ENCODE data around the gene CYSRT1. TPM values are rescaled to one million over a fixed set of nuclear protein-coding genes. Genes with fewer than 3 reads are reported as not detected.
"Not testable (repeated sequence)": the region's sequence is repeated elsewhere in the genome, so short reads cannot be mapped to it uniquely, and the experiment has no call there.

Gene CYSRT1
- total RNA-seq, 1 donor, result 0.36 TPM

DNA sequence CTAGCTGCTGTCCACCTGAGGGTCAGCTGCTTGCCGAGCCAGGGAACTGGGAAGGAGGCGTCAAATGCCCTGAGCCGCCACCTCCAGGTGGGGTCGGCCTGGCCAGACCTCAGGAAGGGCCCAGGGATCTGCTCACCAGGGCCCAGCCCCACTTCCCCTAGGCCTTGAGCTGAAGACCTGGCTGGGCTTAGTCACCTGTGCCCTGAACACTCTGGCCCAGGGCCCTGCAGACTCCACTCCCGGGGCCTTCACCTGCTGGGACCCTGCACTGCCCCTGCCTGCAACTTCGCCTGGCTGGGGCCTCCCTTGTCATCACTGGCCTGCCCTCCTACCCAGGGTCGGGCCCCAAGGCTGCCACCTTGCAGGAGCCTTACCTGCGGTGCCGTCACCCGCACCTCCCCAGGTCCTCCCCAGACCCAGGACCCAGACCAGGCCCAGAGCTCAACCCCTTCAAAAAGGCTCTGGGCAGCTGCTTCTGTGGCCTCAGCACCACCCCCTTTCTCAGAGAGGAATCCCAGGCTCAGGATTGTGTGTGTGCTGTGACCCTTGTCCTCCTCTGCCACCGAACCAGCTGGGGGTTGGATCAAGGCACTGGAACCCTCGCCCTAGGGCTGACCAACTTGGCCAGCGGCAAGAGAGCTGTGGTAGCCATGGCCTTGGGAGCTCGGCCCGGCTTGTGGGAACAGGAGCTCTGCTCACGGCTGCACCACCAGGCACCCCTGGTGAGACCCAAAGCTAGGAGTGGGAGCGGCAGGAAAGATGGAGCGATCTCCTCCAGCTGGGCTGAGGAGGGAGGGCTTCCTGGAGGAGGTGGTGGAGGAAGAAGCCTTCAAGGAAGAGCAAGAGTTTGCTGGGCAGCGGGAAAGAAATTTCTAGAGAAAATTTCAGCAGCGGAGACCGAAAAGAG is 29.0 kb downstream of the CYSRT1 start:
- peak overlapping the region; percentile 78 for H3K4me3 ChIP-seq (ENCODE audit: low read depth, low read length)
- TF ChIP-seq, protein P1, sequence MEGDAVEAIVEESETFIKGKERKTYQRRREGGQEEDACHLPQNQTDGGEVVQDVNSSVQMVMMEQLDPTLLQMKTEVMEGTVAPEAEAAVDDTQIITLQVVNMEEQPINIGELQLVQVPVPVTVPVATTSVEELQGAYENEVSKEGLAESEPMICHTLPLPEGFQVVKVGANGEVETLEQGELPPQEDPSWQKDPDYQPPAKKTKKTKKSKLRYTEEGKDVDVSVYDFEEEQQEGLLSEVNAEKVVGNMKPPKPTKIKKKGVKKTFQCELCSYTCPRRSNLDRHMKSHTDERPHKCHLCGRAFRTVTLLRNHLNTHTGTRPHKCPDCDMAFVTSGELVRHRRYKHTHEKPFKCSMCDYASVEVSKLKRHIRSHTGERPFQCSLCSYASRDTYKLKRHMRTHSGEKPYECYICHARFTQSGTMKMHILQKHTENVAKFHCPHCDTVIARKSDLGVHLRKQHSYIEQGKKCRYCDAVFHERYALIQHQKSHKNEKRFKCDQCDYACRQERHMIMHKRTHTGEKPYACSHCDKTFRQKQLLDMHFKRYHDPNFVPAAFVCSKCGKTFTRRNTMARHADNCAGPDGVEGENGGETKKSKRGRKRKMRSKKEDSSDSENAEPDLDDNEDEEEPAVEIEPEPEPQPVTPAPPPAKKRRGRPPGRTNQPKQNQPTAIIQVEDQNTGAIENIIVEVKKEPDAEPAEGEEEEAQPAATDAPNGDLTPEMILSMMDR (IDR thresholded peaks at IDR 0.05; ENCODE audit: insufficient read depth, low read length), result no peak
- no peak for DNase-seq (ENCODE audit: low read depth)

DNA sequence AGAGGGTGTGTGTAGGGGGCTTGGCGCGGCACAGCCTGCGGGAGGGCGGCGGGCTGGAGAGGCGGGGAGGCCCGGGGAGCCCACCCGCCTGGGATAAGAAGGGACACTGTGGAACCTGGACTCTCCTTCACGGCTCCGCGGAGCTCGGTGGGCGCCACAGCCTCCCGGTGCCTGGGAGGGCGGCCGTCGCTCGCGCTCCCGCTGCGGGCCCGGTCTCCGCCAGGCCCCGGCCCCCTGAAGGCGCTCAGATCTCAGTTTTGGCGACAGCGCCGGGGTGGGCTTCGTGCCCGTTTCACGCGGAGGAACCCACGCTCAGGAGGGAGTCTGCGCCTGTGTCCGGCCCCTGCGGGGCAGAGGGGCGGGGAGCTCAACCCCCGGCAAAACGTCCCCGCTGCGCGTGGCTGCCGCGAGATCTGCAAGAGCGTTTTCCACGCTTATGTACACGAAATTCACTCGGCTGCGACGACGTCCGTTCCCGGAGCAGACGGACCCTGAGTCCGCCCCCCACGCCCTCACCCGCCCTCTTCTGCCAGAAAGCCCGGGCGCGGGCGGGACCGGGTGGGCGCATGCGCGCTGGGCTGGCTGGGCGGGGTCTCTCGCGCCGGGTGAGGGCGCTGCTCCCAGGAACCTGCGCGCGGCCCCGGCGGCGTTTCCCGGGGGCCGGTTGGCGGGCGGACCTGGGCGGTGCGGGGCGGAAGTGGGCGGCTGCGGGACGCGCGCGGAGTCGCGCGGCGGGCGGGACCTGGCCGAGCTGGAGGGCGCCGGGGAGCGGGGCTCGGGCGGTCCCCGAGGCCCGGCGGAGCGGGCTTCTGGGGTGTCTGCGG is 29.9 kb downstream of the CYSRT1 start, which contains the start of gene NELFB:
Gene NELFB, plus strand, starts transcription at position 704 of the 824 bp plus-strand sequence.
- DNase-seq (ENCODE audit: low read depth), result peak; percentile 85
- TF ChIP-seq, protein P1 (IDR thresholded peaks at IDR 0.05; ENCODE audit: insufficient read depth, low read length), result no peak
- peak within 1 kb of the TSS; percentile 93 for H3K4me3 ChIP-seq (ENCODE audit: low read depth, low read length)

DNA sequence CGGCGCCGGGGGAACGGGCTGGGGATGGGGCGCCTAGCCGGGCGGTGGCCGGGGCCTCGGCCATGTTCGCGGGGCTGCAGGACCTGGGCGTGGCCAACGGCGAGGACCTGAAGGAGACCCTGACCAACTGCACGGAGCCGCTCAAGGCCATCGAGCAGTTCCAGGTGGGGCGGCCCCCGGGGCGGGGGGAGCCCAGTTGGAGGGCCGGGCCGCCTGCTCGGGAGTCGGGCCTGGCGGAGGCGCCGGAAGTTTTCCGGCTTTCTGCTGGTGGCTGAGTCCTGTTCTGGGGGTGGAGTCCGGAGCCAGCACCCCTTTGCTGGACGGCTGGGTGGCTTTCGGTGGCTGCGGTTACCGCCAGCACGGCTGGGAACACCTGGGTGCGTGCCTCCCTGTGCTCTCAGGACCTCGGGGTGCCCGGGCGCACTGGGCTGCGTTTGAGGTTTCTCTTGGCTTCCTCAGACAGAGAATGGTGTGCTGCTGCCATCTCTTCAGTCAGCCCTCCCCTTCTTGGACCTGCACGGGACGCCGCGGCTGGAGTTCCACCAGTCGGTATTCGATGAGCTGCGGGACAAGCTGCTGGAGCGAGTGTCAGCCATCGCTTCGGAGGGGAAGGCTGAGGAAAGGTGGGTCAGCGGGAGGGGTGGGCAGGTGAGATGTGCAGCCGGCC is 30.6 kb downstream of the CYSRT1 start:
- peak overlapping the region; percentile 93 for H3K4me3 ChIP-seq (ENCODE audit: low read depth, low read length)
- peak; percentile 22 for DNase-seq (ENCODE audit: low read depth)
- TF ChIP-seq, protein P1 (IDR thresholded peaks at IDR 0.05; ENCODE audit: insufficient read depth, low read length), result no peak

DNA sequence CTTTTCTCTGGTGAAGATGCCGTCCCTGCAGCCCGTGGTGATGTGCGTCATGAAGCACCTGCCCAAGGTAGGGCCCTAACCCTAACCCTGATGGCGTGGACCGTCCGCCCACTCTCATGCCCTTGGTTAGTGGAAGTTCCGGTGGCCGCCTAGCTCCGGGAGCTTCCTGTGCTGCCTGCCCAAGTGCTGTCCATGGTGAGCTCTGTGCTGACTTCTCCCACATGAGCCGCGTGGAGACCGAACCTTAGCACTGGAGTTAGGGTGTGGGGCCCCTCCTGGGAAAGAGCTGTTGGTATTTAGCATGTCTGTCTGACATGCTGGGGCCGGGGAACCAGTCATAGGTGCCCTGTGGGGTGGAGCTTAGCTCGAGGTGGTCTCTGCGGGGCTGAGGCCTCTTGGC is 31.4 kb downstream of the CYSRT1 start:
- H3K4me3 ChIP-seq (ENCODE audit: low read depth, low read length), result peak overlapping the region; percentile 93
- no peak for DNase-seq (ENCODE audit: low read depth)
- TF ChIP-seq, protein P1 (IDR thresholded peaks at IDR 0.05; ENCODE audit: insufficient read depth, low read length), result no peak

DNA sequence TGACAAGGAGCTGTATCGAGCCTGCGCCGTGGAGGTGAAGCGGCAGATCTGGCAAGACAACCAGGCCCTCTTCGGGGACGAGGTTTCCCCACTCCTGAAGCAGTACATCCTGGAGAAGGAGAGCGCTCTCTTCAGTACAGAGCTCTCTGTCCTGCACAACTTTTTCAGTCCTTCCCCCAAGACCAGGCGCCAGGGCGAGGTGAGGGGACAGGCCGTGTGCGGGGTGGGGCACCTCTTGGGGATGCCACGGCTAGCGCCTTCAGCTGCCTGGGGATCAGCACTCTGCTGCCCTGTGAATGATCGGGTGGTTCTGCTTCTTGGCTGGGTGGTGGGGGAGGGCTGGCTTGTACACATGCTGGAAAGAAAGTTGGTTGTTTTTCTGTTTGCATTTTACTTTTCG is 31.9 kb downstream of the CYSRT1 start:
- DNase-seq (ENCODE audit: low read depth), result no peak
- H3K4me3 ChIP-seq (ENCODE audit: low read depth, low read length), result peak overlapping the region; percentile 93
- TF ChIP-seq, protein P1 (IDR thresholded peaks at IDR 0.05; ENCODE audit: insufficient read depth, low read length), result no peak

DNA sequence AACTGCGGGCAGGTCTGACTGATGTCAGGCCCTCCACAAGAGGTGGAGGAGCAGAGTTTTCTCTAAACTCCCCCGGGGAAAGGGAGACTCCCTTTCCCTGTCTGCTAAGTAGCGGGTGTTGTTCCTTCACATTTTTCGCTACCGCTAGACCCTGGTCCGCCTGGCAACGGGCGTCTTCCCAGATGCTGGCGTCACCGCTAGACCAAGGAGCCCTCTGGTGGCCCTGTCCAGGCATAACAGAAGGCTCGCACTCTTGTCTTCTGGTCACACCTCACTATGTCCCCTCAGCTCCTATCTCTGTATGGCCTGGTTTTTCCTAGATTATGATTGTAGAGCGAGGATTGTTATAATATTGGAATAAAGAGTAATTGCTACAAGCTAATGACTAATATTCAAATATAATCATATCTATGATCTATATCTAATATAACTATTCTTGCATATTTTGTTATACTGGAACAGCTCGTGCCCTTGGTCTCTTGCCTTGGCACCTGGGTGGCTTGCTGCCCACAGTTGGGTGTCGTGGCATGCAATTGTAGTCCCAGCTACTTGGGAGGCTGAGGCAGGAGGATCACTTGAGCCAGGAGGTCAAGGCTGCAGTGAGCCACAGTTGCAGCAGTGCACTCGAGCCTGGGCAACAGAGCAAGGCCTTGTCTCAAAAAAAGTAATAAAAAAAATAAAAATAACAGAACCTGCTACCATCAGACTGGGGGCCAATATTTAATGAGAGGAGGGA is 37.4 kb downstream of the CYSRT1 start:
- TF ChIP-seq, protein P1 (IDR thresholded peaks at IDR 0.05; ENCODE audit: insufficient read depth, low read length), result peak; percentile 42
- H3K4me3 ChIP-seq (ENCODE audit: low read depth, low read length), result not testable (repeated sequence)
- DNase-seq (ENCODE audit: low read depth), result peak; percentile 50
